HG03139 (cell line): Measurements from ENCODE around the gene FOXN3.
"Not testable (repeated sequence)": the region's sequence is repeated elsewhere in the genome, so short reads cannot be mapped to it uniquely, and the experiment has no call there.

ENCODE experiments used
- ATAC-seq: cut with Tn5 transposase; IDR thresholded peaks from one replicate; pipeline ENCODE4 v1.9.1; 2021; ENCODE audit not compliant: unreplicated experiment

The FOXN3 gene

GRCh38 chr14:89256283-89256682 is 160.8 kb downstream of the FOXN3 start:
- ATAC-seq: no peak

- ATAC-seq: no peak
Measured at GRCh38 chr14:89255852-89256251, 161.2 kb downstream of the FOXN3 start.

- no peak for ATAC-seq
Measured at GRCh38 chr14:89255012-89255411, 162.0 kb downstream of the FOXN3 start.

DNA sequence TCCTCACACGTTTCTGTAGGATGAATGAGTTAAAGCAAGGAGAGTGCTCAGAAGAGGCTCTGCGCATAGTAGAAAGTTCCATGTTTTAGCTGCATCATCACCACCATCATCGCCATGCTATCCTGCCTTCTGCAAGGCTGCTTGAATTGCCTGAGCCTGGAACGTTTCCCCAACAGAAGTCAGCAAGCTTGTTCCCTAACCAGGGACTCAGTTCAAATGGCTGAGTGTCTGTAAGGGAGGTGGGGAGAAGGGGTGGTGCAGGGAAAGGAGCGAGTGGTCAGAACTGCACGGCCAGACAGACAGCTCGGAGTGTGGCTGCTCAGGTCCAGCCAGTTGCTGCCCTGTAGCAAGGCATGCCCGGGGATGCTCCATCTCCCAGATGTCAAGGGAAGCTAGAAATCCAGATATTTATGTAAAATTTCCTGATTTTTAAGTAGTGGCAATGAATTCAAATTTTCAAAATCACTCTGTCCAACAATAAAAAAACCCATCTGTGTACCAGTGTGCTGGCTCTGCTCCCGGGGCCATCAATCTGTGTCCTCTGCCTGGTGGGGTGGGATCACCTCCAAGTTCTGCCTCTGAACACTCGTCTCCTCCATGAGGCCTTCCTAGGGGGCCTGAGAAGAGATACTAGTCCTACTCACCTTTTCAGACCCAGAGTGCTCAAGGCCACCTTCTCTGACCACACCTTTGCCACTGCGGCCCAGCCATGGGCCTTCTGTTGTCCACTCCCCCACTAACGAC is 162.7 kb downstream of the FOXN3 start:
- ATAC-seq: no peak

- ATAC-seq: no peak
Measured at GRCh38 chr14:89252887-89253532, 164.0 kb downstream of the FOXN3 start.

- ATAC-seq: no peak
Measured at GRCh38 chr14:89251061-89251460, 166.0 kb downstream of the FOXN3 start.

- ATAC-seq: not testable (repeated sequence)
Measured at GRCh38 chr14:89250655-89250975, 166.4 kb downstream of the FOXN3 start.

- no peak for ATAC-seq
Measured at GRCh38 chr14:89249972-89250654, 166.9 kb downstream of the FOXN3 start.

DNA sequence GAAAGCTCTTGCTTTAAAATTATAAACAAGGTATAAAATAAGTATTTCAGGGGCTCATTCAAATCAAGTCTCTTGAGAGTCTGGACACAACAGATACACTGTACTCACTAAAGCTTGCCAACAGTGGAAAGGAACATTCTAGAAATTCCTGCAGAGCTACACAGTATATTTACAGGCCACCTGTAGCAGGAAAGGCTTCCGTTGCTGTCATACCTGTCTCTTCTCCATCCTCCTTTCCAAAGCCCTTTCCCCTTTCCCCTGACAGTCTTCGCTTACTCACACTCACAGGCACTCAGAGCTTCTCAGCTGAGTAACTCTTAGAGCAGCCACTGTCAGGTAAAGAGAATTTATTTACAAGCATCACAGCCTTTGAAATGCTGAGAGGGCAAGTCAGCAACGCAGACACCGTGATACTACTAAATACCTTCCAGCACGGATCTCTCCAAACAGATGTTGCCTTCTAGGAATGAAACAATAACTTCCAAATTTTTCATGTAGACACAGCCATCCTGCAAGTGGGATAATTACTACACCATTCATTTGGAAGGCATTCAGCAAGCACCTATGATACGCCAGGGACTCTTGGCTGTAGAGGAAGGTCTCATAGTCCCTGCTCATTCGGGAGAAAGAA is 167.9 kb downstream of the FOXN3 start:
- no peak for ATAC-seq

- ATAC-seq: no peak
Measured at GRCh38 chr14:89248411-89249064, 168.5 kb downstream of the FOXN3 start.

- no peak for ATAC-seq
Measured at GRCh38 chr14:89247457-89248122, 169.4 kb downstream of the FOXN3 start.

DNA sequence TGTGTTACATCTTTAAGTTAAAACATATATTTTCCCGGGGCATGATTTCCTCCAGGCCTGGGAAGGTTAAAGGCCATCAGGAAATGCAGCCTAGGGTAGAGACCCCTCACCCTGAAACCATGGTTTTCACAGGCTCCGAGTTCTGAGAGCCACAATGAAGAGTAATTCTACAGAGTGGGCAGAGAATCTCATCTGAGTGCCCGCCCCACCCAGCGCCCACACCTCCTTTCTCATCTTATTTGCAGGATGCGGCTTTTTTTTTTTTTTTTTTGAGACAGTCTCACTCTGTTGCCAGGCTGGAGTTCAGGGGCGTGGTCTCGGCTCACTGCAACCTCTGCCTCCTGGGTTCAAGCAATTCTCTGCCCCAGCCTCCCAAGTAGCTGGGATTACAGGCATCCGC is 170.7 kb downstream of the FOXN3 start:
- ATAC-seq: no peak

DNA sequence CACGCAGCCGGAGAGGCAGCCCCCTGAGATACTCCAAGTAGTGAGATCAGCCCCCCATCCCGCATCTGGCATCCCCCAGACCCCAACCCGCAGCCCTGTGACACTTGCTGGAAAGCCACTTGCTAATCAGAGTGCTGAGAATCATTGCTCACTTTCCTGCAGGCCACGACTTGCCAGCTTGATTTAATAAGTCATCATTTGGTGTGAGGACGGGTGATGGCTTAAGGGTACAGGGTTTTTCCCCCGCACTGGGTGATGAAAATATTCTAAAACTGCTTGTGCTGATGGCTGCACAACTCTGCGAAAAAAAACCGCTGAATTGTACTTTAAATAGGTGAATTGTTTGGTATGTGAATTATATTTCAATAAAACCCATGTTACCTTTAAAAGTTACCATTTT is 171.2 kb downstream of the FOXN3 start:
- ATAC-seq: no peak

GRCh38 chr14:89244720-89245119 is 172.3 kb downstream of the FOXN3 start:
- no peak for ATAC-seq

DNA sequence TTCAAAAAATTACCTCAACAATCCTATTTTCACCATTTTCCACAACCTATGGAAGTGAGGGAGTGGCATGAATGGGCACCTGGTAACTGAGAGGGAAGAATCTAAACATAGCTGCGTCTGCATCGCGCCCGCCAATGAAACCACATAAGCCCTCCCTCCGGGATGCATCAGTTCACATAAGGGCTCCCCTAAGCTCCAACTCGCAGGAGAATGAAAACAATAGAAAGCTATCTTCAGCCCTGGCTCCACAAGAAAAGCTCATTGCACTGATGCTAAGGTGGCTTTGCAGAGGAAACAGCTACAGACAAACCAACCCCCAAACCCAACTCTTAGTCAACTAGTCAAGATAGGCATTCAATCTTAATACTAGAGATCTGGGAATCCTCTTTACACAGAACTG is 173.3 kb downstream of the FOXN3 start:
- ATAC-seq: no peak

GRCh38 chr14:89243286-89243685 is 173.7 kb downstream of the FOXN3 start:
- no peak for ATAC-seq

DNA sequence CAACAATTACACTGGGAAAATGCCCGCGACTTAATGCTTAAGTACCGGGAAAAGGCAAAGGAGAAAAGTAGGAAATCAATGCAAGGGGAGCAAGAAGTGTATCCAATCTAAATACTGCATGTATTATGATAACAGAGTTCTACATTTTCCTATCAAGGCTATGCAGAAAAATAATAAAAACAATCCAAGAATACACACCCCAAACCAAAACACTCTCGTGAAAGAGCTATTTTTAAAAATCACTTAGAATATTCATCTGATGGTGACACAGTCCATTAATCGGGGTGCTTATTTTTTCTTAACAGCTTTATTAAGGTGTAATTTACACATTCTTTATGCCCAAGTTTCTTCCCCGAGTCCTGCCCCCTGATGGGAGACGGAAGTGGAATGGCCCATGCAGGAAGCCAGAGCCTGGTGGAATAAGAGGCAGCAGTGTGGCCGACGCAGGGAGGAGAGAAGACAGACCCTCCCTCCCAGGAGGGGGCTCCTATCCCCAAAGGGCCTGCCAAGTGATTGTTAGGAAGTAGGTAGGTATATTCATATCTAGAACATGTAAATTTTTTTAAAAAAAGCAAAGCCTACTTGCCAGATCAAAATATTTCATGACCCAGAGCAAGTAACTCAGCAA is 174.3 kb downstream of the FOXN3 start:
- no peak for ATAC-seq

GRCh38 chr14:89241934-89242651 is 174.9 kb downstream of the FOXN3 start:
- ATAC-seq: no peak

- no peak for ATAC-seq
Measured at GRCh38 chr14:89241257-89241656, 175.8 kb downstream of the FOXN3 start.

DNA sequence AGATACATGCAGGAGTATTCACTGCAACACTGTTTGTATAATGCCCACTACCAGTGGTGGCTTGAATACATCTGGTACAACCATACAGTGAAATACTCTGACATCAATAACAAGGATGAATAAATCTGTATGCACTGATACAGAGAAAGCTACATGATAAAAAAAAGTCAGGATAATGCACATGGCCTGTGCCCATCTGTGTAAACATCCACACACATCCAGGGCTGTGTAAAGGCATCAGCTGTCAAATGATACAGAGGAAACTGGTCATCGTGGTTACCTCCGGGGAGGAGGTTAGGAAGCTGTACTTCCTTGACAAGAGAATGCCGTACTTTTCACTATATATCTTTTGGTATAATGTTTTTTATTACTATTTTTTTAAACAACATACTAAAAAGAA is 176.6 kb downstream of the FOXN3 start:
- no peak for ATAC-seq
